ENCODE measurements around the gene ZFAND3. TPM values are rescaled to one million over a fixed set of nuclear protein-coding genes. Genes with fewer than 3 reads are reported as not detected.

The ZFAND3 gene
- total RNA-seq, 2 experiments from 2014 or later: 32.3 to 37.9 TPM

DNA sequence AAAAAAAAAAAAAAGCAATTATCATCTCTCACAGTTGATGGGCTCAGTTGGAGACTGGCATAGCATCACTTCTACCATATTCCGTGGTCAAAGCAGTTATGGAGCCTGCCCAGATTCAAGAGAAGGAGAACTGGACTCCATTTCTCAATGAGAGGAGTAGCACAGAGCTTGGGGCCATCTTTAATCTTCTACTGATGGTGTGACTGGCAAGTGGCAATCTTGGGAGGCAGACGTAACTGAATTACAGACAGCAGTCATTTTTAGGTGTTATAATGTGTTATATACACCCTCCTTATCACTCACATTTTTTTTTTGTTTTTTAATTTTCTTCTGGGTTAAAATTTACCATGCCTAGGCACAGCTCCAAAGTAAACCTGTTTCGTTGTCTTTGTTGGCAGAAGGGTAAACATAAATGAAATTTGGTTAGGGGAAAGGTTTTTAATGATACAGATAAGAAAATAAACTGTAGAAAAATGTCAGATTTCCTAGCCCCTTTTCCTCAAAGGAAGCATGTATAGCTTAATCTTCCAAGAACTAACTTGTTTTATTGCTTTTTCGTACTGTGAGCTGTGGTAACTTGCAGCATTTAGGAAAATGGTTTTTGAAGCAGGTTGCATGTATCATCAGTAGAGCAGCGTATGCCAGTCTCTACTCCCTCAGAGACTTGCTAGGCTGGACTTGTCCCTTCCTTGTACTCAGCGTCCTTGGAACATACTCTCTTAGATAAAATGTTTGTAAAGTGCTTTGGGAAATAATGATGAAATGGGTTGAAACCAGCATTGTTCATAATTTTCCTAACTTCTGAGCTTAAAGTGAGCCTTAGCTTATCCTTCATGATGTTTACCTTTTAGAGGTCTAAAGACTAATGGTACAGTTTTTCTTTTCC lies 25.7 kb downstream of the ZFAND3 start:
- Mint-ChIP-seq H3K36me3 (ENCODE audit: low read depth) (peaks cover 13% of the 10 kb centered on the region), H3K4me3 (no peak overlapping the region), H3K4me1 (ENCODE audit: low read depth) (peaks cover 64% of the 10 kb centered on the region), H3K27ac (no peak overlapping the region), H3K9me3 (no peaks in the 10 kb centered on the region), H3K27me3 (no peaks in the 10 kb centered on the region)
- DNase-seq (no peak), ATAC-seq (no peak)
- TF ChIP-seq CTCF (IDR thresholded peaks at IDR 0.05): no peak
- ChIA-PET CTCF (interaction anchor here (0.8 to 2.0 kb wide), 4 partner anchors 12 to 188 kb away, joined by 3 to 7 read pairs (median 4); no protein-coding TSS in a partner anchor), POLR2A (interaction anchor here (0.6 to 0.9 kb wide), 2 partner anchors 27 to 524 kb away, joined by 3 to 4 read pairs; no protein-coding TSS in a partner anchor)
- intact Hi-C loops (cut with micrococcal nuclease): no loop called here

DNA sequence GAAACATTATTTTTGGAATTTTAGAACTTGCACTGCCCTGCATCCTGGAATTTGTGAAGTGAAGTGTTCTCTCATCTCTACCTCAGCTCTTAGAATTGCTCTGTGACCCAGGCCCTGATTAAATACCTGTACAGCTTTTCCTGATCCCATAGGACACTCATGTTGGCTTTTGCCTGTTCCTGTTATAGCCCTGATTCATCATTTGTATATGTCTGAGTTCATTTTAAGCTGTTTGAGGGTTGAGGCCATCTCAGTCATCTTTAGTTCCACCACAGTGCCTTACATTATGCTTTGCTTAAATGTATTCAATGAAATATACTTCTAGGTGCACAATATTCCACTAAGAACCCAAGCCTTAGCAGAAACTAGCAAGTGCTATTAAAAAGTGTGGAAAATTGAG lies 26.4 kb downstream of the ZFAND3 start:
- Mint-ChIP-seq H3K27me3 (no peaks in the 10 kb centered on the region), H3K4me1 (ENCODE audit: low read depth) (peaks cover 62% of the 10 kb centered on the region), H3K36me3 (ENCODE audit: low read depth) (peaks cover 12% of the 10 kb centered on the region), H3K4me3 (no peak overlapping the region), H3K27ac (no peak overlapping the region), H3K9me3 (no peaks in the 10 kb centered on the region)
- ChIA-PET POLR2A (interaction anchor here (0.9 kb wide), 1 partner anchor 27 kb away, joined by 4 read pairs; no protein-coding TSS in a partner anchor), CTCF (interaction anchor here (1.2 to 2.0 kb wide), 3 partner anchors 13 to 188 kb away, joined by 3 to 7 read pairs (median 6); no protein-coding TSS in a partner anchor)
- intact Hi-C loops (cut with micrococcal nuclease): no loop called here
- ATAC-seq (no peak), DNase-seq (no peak)
- TF ChIP-seq CTCF (IDR thresholded peaks at IDR 0.05): no peak

GRCh38 chr6:37847704-37848103 lies 28.2 kb downstream of the ZFAND3 start:
- CTCF ChIA-PET: interaction anchor here (1.0 kb wide), 1 partner anchor 9 kb away, joined by 3 read pairs; no protein-coding TSS in a partner anchor
- no peak for ATAC-seq
- Mint-ChIP-seq H3K27ac (no peak overlapping the region), H3K4me3 (no peak overlapping the region), H3K27me3 (no peaks in the 10 kb centered on the region), H3K4me1 (ENCODE audit: low read depth) (peaks cover 58% of the 10 kb centered on the region), H3K9me3 (no peaks in the 10 kb centered on the region), H3K36me3 (ENCODE audit: low read depth) (peaks cover 10% of the 10 kb centered on the region)
- TF ChIP-seq CTCF (IDR thresholded peaks at IDR 0.05): no peak
- DNase-seq: no peak
- POLR2A ChIA-PET: interaction anchor here (1.3 kb wide), 1 partner anchor 20 kb away, joined by 3 read pairs; no protein-coding TSS in a partner anchor
- intact Hi-C loops (cut with micrococcal nuclease): no loop called here

- CTCF ChIA-PET: no interaction called here
- no peaks in the 10 kb centered on the region for H3K9me3 Mint-ChIP-seq
- no peak overlapping the region for H3K4me3 Mint-ChIP-seq
- H3K4me1 Mint-ChIP-seq (ENCODE audit: low read depth): peaks cover 59% of the 10 kb centered on the region
- DNase-seq: no peak
- no peak overlapping the region for H3K27ac Mint-ChIP-seq
- TF ChIP-seq CTCF (IDR thresholded peaks at IDR 0.05): no peak
- intact Hi-C loops (cut with micrococcal nuclease): no loop called here
- H3K36me3 Mint-ChIP-seq (ENCODE audit: low read depth): peaks cover 9% of the 10 kb centered on the region
- H3K27me3 Mint-ChIP-seq: no peaks in the 10 kb centered on the region
- ATAC-seq: no peak
- POLR2A ChIA-PET: interaction anchor here (0.6 to 1.3 kb wide), 3 partner anchors 21 to 126 kb away, joined by 3 read pairs; no protein-coding TSS in a partner anchor
Observed at GRCh38 chr6:37848371-37848770, 28.8 kb downstream of the ZFAND3 start.

- H3K4me3 Mint-ChIP-seq: no peak overlapping the region
- H3K9me3 Mint-ChIP-seq: no peaks in the 10 kb centered on the region
- intact Hi-C loops (cut with micrococcal nuclease): no loop called here
- H3K36me3 Mint-ChIP-seq (ENCODE audit: low read depth): peaks cover 5% of the 10 kb centered on the region
- DNase-seq: no peak
- H3K27ac Mint-ChIP-seq: no peak overlapping the region
- ChIA-PET CTCF (no interaction called here), POLR2A (no interaction called here)
- no peaks in the 10 kb centered on the region for H3K27me3 Mint-ChIP-seq
- no peak for TF ChIP-seq CTCF (IDR thresholded peaks at IDR 0.05)
- H3K4me1 Mint-ChIP-seq (ENCODE audit: low read depth): peaks cover 50% of the 10 kb centered on the region
- ATAC-seq: peak; percentile 27
Observed at GRCh38 chr6:37850260-37850659, 30.7 kb downstream of the ZFAND3 start.

Data from activated CD8-positive, alpha-beta T cell treated with anti-CD3 and anti-CD28 coated beads for 36 hours (primary cell).